Lower lobe of right lung (tissue), 2 donors: ENCODE results near the gene PLOD3. TPM values are rescaled to one million over a fixed set of nuclear protein-coding genes. Genes with fewer than 3 reads are reported as not detected.

Experiments
- ATAC-seq, 2 donors: fragments of 200-7000 bp; cut with Tn5 transposase; one replicate each; pipeline ENCODE4 v1.9.1; 2020 to 2022; ENCODE audit warnings: mild to moderate bottlenecking in 2 of 2, moderate library complexity in 2 of 2
- DNase-seq: peaks from one replicate; pipeline ENCODE4 v3.0.0-alpha.2; 2020
- H3K27ac ChIP-seq: fragments of 200-600 bp; one replicate; pipeline ENCODE4 v1.8.0; 2022
- H3K27me3 ChIP-seq: fragments of 200-600 bp; one replicate; pipeline ENCODE4 v1.8.0; 2022; ENCODE audit warnings: low read depth
- H3K36me3 ChIP-seq: fragments of 200-600 bp; one replicate; pipeline ENCODE4 v1.8.0; 2022; ENCODE audit warnings: mild to moderate bottlenecking
- H3K4me1 ChIP-seq: fragments of 200-600 bp; one replicate; pipeline ENCODE4 v1.8.0; 2022
- H3K4me3 ChIP-seq: fragments of 200-600 bp; one replicate; pipeline ENCODE4 v1.8.0; 2022; ENCODE audit warnings: mild to moderate bottlenecking
- H3K9me3 ChIP-seq: fragments of 200-600 bp; one replicate; pipeline ENCODE4 v1.8.0; 2022
- intact Hi-C: fragments of 100-400 bp; cut with DNase I; formaldehyde crosslinking; loops from one replicate; pipeline ENCODE4 v1.11.0; 2022
- total RNA-seq: library from RNA; stranded (reverse); fragmentation: NEBNext Ultra II Directional; extraction: Animal tissue kit (Norgen Biotek cat#: 25700); gene quantifications from one replicate; pipeline ENCODE4 v1.2.1, GENCODE V29; 2021
- TF ChIP-seq, protein P1 (sequence below): fragments of 200-600 bp; IDR thresholded peaks from one replicate; pipeline ENCODE4 v1.8.0; 2022; ENCODE audit warnings: antibody characterized with exemption, mild to moderate bottlenecking
- donor health status: DM: no; HTN: yes; CAD: no; lungs with severe emphysema.

Gene PLOD3
- total RNA-seq, 1 donor from 2014 or later, result 87.9 TPM

DNA sequence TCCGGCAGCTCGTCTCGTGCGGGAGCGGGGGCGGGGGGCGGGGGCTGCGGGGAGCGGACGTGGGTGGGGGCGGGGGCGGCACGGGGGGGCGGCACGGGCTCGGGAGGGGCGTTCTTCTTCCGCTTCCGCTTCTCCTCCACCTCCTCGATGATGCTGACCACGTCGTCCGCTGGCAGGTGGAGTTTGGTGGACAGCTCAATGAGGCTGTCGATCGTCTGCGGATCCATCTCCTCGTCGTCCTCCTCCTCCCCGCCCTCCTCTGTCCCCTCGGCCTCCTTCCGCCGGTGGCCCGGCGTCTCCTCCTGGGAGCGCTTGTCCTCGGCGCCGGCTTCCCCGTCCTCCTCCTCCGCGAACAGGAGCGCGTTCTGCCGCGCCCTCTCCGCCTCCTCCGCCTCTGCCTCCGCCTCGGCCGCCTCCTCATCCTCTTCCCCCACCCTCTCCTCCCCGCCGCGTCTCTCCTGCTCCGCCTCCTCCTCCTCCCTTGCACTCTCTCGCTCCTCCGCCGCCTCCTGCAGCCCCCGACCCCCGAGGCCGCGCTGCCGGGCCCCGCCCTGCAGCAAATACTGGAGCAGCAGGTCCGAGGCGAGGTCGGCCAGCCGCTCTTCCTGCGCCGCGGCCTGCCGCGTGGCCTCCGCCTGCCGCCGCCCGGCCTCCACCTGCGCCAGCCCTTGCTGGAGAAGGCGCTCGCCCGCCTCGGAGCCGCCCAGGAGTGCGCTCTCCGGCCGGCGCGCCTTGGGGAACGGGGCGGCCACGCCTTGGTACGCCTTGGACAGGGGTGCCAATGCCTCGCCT, 53.9 kb downstream of the PLOD3 start:
- peaks cover 64% of the 10 kb centered on the region for H3K27me3 ChIP-seq

DNA sequence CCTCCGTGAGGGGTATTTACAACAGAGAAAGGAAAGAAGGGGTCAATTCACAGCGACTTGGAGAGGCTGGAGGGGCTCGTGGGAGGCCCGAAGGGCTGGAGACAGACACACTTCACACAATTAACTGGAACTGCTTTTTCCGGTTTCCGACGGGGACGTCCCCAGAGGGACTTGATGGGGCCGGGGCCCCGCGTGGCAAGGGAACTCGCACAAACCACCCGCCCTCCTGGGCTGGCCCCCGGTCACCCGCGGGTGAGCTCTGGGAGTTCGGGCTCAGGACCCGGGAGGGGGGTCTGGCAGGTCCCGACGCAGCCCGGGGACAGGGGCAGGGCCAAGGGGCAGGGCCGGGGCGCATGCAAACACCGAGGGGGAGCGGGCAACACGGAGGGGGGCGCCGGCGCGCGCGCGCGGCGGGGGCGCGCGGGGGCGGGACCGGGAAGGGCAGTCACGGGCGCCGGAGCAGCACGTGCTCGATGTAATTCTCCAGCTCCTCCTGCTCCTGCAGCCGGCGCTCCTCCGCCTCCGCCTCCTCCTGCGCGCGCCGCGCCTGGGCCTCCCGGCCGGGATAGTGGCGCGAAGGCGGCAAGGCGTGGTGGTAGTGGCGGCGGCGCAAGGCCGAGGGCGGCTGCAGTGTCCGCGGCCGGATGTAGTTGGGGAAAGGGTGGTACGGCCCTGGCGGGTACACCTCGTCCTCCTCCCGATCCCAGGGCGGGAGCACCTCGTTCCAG, 54.7 kb downstream of the PLOD3 start:
- peaks cover 24% of the 10 kb centered on the region for H3K36me3 ChIP-seq
- H3K4me3 ChIP-seq, result peak overlapping the region; percentile 45
- H3K27me3 ChIP-seq, result peaks cover 57% of the 10 kb centered on the region
- no peaks in the 10 kb centered on the region for H3K9me3 ChIP-seq
- ATAC-seq (peak; percentile 4 to 17), DNase-seq (peak; percentile 61)
- H3K4me1 ChIP-seq, result peaks cover 40% of the 10 kb centered on the region
- TF ChIP-seq, protein P1, sequence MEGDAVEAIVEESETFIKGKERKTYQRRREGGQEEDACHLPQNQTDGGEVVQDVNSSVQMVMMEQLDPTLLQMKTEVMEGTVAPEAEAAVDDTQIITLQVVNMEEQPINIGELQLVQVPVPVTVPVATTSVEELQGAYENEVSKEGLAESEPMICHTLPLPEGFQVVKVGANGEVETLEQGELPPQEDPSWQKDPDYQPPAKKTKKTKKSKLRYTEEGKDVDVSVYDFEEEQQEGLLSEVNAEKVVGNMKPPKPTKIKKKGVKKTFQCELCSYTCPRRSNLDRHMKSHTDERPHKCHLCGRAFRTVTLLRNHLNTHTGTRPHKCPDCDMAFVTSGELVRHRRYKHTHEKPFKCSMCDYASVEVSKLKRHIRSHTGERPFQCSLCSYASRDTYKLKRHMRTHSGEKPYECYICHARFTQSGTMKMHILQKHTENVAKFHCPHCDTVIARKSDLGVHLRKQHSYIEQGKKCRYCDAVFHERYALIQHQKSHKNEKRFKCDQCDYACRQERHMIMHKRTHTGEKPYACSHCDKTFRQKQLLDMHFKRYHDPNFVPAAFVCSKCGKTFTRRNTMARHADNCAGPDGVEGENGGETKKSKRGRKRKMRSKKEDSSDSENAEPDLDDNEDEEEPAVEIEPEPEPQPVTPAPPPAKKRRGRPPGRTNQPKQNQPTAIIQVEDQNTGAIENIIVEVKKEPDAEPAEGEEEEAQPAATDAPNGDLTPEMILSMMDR, result no peak
- no peak overlapping the region for H3K27ac ChIP-seq
- intact Hi-C loops, result no loop called here

More for the DNA sequence above, 53.9 kb downstream of the PLOD3 start:
- H3K4me3 ChIP-seq, result peak overlapping the region; percentile 45
- intact Hi-C loops, result no loop called here
- no peaks in the 10 kb centered on the region for H3K9me3 ChIP-seq
- DNase-seq (no peak), ATAC-seq (peak in 1 of 2 donors; percentile 7)
- H3K27ac ChIP-seq, result no peak overlapping the region
- TF ChIP-seq, protein P1, result no peak
- H3K36me3 ChIP-seq, result peaks cover 19% of the 10 kb centered on the region
- peaks cover 40% of the 10 kb centered on the region for H3K4me1 ChIP-seq

DNA sequence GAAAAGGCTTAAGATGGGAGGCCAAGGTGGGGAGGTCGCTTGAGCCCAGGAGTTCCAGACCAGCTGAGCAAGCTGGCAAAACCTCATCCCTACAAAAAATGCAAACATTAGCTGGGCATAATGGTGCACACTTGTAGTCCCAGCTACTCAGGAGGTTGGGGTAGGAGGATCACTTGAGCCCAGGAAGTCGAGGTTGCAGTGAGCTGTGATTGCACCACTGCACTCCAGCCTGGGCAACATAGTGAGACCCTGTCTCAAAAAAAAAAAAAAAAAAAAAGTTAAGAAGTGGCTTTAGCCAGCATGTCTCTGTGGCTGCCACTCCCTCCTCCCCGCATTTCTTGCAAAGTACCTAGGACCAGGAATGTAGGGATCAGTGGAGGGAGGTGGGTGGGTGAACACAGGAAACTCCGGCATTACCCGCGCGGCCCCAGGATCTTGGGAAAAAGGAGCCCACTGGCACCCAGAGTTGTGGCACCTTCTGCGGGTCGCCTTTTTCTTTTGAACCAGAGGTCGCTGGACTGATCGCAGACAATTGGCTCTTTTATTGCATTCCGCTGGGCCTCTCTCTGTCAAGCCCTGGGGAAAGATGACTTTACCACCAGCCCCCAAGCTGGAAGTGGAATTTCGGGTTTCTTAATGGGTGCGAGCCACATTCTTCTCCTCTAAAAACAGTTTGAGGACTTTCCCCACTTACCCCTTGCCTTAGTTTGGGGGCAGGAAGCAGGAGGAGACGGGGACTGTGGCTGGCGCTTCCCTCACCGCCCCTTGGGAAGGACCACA, 55.5 kb downstream of the PLOD3 start:
- Histone ChIP-seq H3K27me3 (peaks cover 48% of the 10 kb centered on the region), H3K4me3 (no peak overlapping the region), H3K4me1 (peaks cover 40% of the 10 kb centered on the region), H3K36me3 (peaks cover 33% of the 10 kb centered on the region), H3K9me3 (no peaks in the 10 kb centered on the region), H3K27ac (no peak overlapping the region)
- DNase-seq, result no peak
- ATAC-seq, result no peak
- intact Hi-C loops, result no loop called here
- TF ChIP-seq, protein P1, result no peak

DNA sequence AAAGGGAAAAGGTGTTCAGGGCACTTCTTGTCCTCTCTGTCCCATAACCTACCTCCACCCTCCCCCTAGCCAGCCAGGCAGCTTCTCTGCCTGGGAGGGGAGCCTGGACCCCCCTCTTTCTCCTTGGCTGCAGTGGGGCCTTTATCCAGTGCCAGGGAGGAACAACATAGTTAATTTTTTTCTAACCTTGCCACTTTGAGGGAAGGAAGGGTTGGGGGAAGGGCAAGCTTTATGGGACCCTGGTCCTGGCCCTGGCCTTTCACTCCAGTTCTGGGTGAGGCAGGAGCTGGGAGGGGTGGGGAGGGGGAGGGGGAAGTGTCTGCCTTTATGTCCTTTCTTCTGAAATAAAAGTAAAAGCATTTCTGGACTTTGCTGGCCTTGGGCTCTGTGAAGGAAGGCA, 56.5 kb downstream of the PLOD3 start:
- Histone ChIP-seq H3K4me3 (no peak overlapping the region), H3K27ac (no peak overlapping the region), H3K36me3 (peaks cover 38% of the 10 kb centered on the region), H3K9me3 (no peaks in the 10 kb centered on the region), H3K27me3 (peaks cover 41% of the 10 kb centered on the region), H3K4me1 (peaks cover 37% of the 10 kb centered on the region)
- no peak for ATAC-seq
- TF ChIP-seq, protein P1, result no peak
- intact Hi-C loops, result no loop called here
- no peak for DNase-seq
